ENCODE data around the gene IL1RAPL1.

DNA sequence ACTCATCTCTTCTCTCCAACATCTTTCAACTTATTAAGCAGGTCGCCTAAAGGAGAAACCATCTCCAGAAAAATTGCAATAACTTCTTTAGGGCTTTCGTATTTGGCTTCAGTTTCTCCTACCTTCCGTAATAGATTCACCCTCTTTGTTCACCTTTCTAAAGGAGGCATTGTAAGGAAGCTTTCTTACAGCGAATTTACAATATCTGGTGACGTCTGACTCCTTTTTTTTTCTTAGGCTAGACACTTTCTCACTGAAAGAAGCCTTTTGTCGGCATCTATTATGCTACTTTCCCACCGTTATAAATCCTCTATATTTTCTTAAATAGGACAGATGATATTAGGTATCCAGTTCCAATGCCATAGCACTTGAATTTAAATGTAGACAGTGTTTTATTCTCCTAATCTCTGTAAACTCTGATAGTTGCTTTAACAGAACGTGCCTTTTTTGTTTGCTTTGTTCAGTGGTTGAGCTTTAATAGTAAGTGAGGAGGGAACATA lies 302.4 kb downstream of the IL1RAPL1 start:
- TF ChIP-seq POLR2AphosphoS5 (IDR thresholded peaks at IDR 0.05) (no peak), CTCF (IDR thresholded peaks at IDR 0.05) (no peak), POLR2A (IDR thresholded peaks at IDR 0.05) (no peak)

Measured in suprapubic skin (tissue), 4 donors.